HEK293T (cell line): ENCODE results near the gene LEMD1.

ENCODE experiments used
- ARNT ChIP-seq: fragments of 450-650 bp; IDR thresholded peaks from 2 replicates; pipeline ENCODE4 v1.6.1; 2017; ENCODE audit warnings: mild to moderate bottlenecking
- FOXA1 ChIP-seq: fragments of 450-650 bp; IDR thresholded peaks from 2 replicates; pipeline ENCODE4 v1.6.1; 2016; ENCODE audit warnings: mild to moderate bottlenecking
- FOXM1 ChIP-seq: fragments of 450-650 bp; IDR thresholded peaks from 2 replicates; pipeline ENCODE4 v1.6.1; 2017; ENCODE audit warnings: mild to moderate bottlenecking, borderline replicate concordance
- L3MBTL2 ChIP-seq: fragments of 450-650 bp; conservative IDR thresholded peaks from 2 replicates; pipeline ENCODE4 v1.6.1; 2016; ENCODE audit warnings: mild to moderate bottlenecking
- LEF1 ChIP-seq: fragments of 450-650 bp; IDR thresholded peaks from 2 replicates; pipeline ENCODE4 v1.6.1; 2017; ENCODE audit warnings: mild to moderate bottlenecking, borderline replicate concordance
- SP1 ChIP-seq: fragments of 450-650 bp; IDR thresholded peaks from 2 replicates; pipeline ENCODE4 v1.6.1; 2017
- SUZ12 ChIP-seq: fragments of 450-650 bp; IDR thresholded peaks from 2 replicates; pipeline ENCODE4 v1.6.1; 2016; ENCODE audit warnings: mild to moderate bottlenecking
- TARDBP ChIP-seq: fragments of 450-650 bp; IDR thresholded peaks from 2 replicates; pipeline ENCODE4 v1.6.1; 2016

DNA sequence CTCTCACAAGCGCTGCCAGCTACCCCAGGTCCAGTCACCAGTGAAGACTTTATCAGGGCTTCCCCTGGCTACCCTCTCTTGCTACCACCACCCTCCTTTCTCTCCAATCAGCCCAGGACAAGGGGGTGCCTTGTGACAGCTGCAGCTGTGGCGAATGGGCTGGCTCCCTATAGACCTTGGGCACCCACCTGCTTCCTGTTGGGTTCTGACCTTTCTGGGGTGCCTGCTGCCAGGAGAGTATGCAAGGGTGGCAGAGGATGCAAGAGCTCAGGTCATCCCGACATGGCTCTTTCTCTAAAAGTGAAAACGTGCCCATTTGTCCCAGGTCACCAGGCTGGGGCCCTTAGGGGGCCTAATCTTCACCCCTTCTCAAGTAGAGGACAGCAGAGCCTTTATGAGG is 71.7 kb downstream of the LEMD1 start:
- TF ChIP-seq FOXA1 (no peak), FOXM1 (no peak), L3MBTL2 (no peak), SUZ12 (no peak), ARNT (no peak), SP1 (no peak), LEF1 (no peak), TARDBP (no peak)
